Measurements from ENCODE around the gene HOXD13.

The HOXD13 gene

GRCh38 chr2:176092270-176093144, at the start of gene HOXD13:
HOXD13 (plus strand) TSS chr2:176092721; CDS start chr2:176092891, 170 bp downstream.
- DNase-seq = no peak

DNA sequence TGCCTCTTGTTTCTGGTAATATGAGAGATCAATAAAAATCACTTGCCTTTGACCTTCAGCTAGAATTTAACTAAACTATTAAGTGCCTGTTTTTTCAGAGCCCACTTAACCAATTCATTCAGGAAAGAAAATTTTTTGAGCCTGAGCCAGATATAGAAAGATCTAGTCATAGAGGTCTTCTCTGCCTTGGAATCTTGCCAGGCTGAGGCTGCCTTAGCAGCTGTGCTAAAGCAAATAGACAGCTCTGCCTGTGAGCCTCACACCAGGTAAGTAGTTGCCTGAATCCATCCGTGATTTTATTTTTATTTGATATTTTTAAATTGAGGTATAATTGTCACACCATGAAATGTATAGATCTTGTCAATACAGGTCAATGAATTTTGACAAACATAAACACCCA, 36.1 kb upstream of the HOXD13 start:
- DNase-seq = peak; percentile 22

DNA sequence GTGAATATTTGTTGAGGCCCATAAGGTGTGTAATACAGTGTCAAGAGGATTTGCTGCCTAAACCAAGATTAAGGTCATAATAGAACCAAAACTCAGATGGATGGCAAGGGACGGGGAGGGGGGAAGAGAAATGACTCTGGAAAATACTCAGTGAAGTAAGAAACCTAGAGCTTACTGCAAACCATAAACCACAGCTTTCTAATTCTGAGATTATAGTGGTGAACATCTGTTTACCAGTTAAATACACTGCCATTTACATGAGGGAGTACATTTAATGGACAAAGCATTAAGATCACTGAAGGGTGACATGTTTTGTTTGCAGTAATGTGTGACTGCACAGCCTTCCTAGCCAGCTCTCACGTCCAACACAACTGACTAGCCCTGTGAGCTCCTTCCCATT, 28.6 kb upstream of the HOXD13 start:
- DNase-seq = no peak

- DNase-seq = no peak
Measured at GRCh38 chr2:176066645-176067588, 25.6 kb upstream of the HOXD13 start.

GRCh38 chr2:176067589-176068418, 24.7 kb upstream of the HOXD13 start:
- no peak for DNase-seq

DNA sequence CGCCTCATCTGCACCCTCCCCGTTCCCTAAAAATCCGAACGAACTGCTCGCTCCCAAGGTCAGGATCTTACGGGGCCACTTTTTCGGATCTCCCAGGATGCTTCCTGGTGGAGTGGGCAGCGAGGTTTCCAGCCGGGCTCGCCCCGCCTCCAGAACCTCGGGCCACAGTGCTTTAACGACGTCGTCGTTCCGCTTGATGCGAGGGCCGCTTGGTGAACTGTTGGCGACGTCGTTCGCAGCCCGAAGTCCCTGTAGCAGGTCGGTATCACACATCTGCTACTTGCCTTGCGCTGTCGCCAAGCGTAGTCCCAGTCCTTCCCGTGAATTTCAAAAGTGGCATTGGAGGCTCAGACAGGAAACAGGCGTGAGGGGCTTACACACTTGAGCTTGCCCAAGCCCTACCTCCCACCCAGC, 24.1 kb upstream of the HOXD13 start:
- no peak for DNase-seq

- no peak for DNase-seq
Measured at GRCh38 chr2:176071330-176072291, 20.9 kb upstream of the HOXD13 start.

DNA sequence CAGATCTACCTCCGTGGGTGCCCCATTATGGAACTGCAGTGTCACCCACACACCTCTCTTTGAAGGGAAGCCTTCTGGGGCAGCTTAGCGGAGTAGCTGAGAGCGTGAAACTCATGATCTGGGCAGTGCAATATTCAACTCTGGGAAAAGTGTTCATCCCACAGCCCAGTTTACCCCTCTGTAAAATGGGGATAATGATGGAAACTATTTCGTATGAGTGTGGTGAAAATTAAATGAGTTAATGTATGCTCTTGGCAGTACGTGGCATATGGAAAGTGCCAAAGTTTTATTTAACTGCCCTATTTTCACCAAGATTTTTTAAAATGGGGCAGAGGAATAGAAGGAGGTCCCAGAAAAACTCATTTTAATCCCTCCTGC, 20.2 kb upstream of the HOXD13 start:
- DNase-seq = no peak

- no peak for DNase-seq
Measured at GRCh38 chr2:176072951-176073904, 19.3 kb upstream of the HOXD13 start.

- DNase-seq = no peak
Measured at GRCh38 chr2:176074919-176075425, 17.5 kb upstream of the HOXD13 start.

DNA sequence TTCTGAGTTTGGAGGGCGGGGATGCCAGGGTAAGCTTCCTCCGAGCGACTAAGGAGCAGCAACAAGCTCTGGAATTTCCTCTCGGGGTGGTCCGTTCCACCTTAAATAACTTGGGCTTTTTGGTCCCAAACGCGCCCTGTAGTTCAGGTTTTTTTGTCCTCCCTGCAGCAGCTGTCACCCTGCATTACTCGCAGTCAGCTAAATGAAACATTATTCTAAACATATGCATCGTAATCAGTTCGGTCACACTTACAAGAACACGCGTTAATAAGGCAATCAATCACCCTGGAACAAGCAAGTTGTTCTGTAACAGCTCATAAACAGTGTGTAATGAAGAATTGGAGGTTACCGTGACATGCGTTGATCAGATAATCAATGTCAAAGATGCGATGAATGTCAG, 17.0 kb upstream of the HOXD13 start:
- no peak for DNase-seq

GRCh38 chr2:176076063-176076462, 16.5 kb upstream of the HOXD13 start:
- DNase-seq = no peak

- no peak for DNase-seq
Measured at GRCh38 chr2:176076796-176077195, 15.7 kb upstream of the HOXD13 start.

DNA sequence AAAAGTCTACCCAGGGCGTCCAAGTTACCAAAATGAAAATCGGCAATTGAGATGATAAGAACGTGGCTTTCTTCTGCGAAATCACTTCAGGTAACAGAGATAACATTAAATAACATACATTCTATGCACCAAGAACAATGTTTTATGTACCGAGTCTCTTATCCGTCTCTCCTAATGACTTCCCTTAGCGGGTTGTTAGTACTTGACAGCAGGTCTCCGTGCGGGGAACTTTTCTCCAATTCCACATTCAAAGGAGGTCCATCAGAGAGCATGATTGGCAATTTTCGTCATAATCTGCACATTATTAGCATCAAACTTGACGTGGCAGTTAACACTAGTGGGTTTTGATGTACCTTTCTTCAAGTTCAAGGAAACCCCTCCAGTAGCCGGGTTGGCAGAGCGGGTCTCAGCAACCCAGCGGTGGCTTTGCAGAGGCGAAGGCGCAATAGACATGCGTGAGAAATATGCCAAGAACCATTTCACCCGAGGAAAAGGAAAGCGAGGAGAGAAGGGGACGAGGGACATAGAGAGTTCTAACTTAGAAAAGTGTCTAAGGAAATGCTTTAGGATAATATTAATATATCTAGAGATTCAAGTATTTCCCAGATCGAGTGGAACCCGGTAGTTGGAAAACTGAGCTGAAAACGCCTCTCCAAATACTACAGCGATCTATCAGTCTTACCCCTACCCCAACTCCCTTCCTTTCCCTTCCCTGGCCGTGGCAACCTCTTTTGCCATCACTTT, 13.8 kb upstream of the HOXD13 start:
- DNase-seq = no peak

DNA sequence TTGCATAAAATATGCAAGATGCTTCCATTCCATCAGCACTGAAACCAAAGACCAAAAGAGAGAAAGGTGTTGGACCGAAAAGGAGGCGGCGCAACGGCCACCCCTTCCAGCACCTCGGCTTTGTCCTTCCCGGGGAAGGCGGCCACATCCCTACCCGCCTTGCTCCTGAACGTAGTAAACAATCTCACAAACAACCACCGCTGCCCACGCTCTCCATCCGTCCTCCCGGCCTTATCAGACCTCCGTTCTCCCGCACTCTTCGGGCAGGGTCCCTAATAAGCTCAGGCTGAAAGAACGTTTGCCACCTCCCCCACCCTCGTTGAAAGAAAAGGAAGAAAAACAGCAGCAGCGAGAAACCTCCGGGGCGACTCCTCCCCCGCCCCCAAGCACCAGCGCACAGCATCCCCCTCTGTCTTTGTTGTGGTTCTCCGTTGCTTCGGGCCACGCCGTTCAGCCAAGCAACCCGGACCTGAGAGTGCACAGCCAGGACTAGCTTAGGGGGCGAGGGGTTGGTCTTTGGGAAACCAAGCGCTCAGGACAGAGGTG, 13.2 kb upstream of the HOXD13 start:
- no peak for DNase-seq

- peak; percentile 59 for DNase-seq
Measured at GRCh38 chr2:176079831-176080539, 12.5 kb upstream of the HOXD13 start.

GRCh38 chr2:176080540-176081375, 11.8 kb upstream of the HOXD13 start:
- DNase-seq = no peak
